ENCODE measurements around the gene USP17L22.
"Not testable (repeated sequence)": the region's sequence is repeated elsewhere in the genome, so short reads cannot be mapped to it uniquely, and the experiment has no call there.

The USP17L22 gene, protein sequence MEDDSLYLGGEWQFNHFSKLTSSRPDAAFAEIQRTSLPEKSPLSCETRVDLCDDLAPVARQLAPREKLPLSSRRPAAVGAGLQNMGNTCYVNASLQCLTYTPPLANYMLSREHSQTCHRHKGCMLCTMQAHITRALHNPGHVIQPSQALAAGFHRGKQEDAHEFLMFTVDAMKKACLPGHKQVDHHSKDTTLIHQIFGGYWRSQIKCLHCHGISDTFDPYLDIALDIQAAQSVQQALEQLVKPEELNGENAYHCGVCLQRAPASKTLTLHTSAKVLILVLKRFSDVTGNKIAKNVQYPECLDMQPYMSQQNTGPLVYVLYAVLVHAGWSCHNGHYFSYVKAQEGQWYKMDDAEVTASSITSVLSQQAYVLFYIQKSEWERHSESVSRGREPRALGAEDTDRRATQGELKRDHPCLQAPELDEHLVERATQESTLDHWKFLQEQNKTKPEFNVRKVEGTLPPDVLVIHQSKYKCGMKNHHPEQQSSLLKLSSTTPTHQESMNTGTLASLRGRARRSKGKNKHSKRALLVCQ

GRCh38 chr4:9267319-9267718 is at the start of gene USP17L22:
Gene USP17L22, plus strand, starts transcription at chr4:9267619. Its CDS starts 0 bp downstream, at chr4:9267619.
- DNase-seq (ENCODE audit: low read depth): not testable (repeated sequence)

DNA sequence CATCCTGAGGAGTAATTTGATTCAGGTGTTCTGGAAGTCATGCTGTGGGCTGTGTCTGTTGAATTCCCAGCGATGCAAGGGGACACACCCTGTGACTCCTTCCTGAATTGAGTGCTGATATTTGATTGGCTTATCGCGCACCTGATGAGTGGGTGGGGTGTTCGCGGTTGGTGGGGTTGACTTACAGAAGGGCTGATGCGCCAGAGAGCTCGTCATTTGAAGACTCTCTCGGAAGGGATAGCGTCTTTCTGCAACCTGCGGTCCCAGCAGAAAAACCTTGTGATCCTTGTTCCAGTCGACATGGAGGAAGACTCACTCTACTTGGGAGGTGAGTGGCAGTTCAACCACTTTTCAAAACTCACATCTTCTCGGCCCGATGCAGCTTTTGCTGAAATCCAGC is 47.6 kb upstream of the USP17L22 start, which contains the start of gene USP17L12:
USP17L12 (plus strand) TSS at position 301 of the 400 bp plus-strand sequence; CDS start at position 301, 0 bp downstream.
- DNase-seq (ENCODE audit: low read depth): not testable (repeated sequence)

DNA sequence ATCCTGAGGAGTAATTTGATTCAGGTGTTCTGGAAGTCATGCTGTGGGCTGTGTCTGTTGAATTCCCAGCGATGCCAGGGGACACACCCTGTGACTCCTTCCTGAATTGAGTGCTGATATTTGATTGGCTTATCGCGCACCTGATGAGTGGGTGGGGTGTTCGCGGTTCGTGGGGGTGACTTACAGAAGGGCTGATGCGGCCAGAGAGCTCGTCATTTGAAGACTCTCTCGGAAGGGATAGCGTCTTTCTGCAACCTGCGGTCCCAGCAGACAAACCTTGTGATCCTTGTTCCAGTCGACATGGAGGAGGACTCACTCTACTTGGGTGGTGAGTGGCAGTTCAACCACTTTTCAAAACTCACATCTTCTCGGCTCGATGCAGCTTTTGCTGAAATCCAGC is 42.8 kb upstream of the USP17L22 start, which contains the start of gene USP17L13:
USP17L13 (plus strand) TSS at position 301 of the 400 bp plus-strand sequence; CDS start at position 301, 0 bp downstream.
- DNase-seq (ENCODE audit: low read depth): not testable (repeated sequence)

DNA sequence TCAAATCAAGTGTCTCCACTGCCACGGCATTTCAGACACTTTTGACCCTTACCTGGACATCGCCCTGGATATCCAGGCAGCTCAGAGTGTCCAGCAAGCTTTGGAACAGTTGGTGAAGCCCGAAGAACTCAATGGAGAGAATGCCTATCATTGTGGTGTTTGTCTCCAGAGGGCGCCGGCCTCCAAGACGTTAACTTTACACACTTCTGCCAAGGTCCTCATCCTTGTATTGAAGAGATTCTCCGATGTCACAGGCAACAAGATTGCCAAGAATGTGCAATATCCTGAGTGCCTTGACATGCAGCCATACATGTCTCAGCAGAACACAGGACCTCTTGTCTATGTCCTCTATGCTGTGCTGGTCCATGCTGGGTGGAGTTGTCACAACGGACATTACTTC is 37.2 kb upstream of the USP17L22 start:
- DNase-seq (ENCODE audit: low read depth): not testable (repeated sequence)

- DNase-seq (ENCODE audit: low read depth): not testable (repeated sequence)
These were observed 33.3 kb upstream of the USP17L22 start, which contains the start of gene USP17L15 for GRCh38 chr4:9234085-9234484. Gene USP17L15, plus strand, starts transcription at chr4:9234385. Its CDS starts 0 bp downstream, at chr4:9234385.

DNA sequence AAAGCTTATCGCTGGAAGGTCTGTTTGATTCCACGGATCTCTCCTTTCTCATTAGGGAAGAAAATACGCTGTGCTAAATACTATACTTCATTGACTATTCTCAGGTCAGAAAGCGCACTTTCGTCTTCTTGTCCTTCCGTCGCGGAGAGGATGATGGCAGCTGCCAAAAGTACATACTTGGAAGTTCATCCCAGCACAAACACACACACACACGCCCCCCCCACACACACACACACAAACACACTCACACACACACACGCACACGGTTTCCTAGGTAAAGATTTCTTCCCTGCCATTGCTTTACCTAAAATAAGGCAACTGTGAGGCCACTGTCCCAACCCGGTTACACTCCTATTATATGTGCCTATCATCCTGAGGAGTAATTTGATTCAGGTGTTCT is 29.0 kb upstream of the USP17L22 start:
- DNase-seq (ENCODE audit: low read depth): not testable (repeated sequence)

DNA sequence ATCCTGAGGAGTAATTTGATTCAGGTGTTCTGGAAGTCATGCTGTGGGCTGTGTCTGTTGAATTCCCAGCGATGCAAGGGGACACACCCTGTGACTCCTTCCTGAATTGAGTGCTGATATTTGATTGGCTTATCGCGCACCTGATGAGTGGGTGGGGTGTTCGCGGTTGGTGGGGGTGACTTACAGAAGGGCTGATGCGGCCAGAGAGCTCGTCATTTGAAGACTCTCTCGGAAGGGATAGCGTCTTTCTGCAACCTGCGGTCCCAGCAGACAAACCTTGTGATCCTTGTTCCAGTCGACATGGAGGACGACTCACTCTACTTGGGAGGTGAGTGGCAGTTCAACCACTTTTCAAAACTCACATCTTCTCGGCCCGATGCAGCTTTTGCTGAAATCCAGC is 23.8 kb upstream of the USP17L22 start, which contains the start of gene USP17L17:
USP17L17 (plus strand) TSS at position 301 of the 400 bp plus-strand sequence; CDS start at position 301, 0 bp downstream.
- not testable (repeated sequence) for DNase-seq (ENCODE audit: low read depth)

DNA sequence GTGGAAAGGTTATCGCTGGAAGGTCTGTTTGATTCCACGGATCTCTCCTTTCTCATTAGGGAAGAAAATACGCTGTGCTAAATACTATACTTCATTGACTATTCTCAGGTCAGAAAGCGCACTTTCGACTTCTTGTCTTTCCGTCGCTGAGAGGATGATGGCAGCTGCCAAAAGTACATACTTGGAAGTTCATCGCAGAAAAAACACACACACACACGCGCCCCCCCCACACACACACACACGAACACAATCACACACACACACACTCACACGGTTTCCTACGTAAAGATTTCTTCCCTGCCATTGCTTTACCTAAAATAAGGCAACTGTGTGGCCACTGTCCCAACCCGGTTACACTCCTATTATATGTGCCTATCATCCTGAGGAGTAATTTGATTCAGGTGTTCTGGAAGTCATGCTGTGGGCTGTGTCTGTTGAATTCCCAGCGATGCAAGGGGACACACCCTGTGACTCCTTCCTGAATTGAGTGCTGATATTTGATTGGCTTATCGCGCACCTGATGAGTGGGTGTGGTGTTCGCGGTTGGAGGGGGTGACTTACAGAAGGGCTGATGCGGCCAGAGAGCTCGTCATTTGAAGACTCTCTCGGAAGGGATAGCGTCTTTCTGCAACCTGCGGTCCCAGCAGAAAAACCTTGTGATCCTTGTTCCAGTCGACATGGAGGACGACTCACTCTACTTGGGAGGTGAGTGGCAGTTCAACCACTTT is 19.3 kb upstream of the USP17L22 start, which contains the start of gene USP17L18:
USP17L18 (plus strand) TSS at position 678 of the 728 bp plus-strand sequence; CDS start at position 678, 0 bp downstream.
- DNase-seq (ENCODE audit: low read depth): not testable (repeated sequence)

DNA sequence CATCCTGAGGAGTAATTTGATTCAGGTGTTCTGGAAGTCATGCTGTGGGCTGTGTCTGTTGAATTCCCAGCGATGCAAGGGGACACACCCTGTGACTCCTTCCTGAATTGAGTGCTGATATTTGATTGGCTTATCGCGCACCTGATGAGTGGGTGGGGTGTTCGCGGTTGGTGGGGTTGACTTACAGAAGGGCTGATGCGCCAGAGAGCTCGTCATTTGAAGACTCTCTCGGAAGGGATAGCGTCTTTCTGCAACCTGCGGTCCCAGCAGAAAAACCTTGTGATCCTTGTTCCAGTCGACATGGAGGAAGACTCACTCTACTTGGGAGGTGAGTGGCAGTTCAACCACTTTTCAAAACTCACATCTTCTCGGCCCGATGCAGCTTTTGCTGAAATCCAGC is 14.3 kb upstream of the USP17L22 start, which contains the start of gene USP17L19:
USP17L19 (plus strand) TSS at position 301 of the 400 bp plus-strand sequence; CDS start at position 301, 0 bp downstream.
- not testable (repeated sequence) for DNase-seq (ENCODE audit: low read depth)

DNA sequence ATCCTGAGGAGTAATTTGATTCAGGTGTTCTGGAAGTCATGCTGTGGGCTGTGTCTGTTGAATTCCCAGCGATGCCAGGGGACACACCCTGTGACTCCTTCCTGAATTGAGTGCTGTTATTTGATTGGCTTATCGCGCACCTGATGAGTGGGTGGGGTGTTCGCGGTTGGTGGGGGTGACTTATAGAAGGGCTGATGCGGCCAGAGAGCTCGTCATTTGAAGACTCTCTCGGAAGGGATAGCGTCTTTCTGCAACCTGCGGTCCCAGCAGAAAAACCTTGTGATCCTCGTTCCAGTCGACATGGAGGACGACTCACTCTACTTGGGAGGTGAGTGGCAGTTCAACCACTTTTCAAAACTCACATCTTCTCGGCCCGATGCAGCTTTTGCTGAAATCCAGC is 9.6 kb upstream of the USP17L22 start, which contains the start of gene USP17L20:
USP17L20 (plus strand) TSS at position 301 of the 400 bp plus-strand sequence; CDS start at position 301, 0 bp downstream.
- not testable (repeated sequence) for DNase-seq (ENCODE audit: low read depth)

GRCh38 chr4:9262572-9262971 is 4.8 kb upstream of the USP17L22 start, which contains the start of gene USP17L21:
Gene USP17L21, plus strand, starts transcription at chr4:9262872. Its CDS starts 0 bp downstream, at chr4:9262872.
- not testable (repeated sequence) for DNase-seq (ENCODE audit: low read depth)

DNA sequence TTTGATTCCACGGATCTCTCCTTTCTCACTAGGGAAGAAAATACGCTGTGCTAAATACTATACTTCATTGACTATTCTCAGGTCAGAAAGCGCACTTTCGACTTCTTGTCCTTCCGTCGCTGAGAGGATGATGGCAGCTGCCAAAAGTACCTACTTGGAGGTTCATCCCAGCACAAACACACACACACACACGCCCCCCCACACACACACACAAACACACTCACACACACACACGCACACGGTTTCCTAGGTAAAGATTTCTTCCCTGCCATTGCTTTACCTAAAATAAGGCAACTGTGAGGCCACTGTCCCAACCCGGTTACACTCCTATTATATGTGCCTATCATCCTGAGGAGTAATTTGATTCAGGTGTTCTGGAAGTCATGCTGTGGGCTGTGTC is 4.3 kb downstream of the USP17L22 start:
- not testable (repeated sequence) for DNase-seq (ENCODE audit: low read depth)

Measured in HS-27A (cell line).